ENCODE measurements around the gene FARP2. TPM values are rescaled to one million over a fixed set of nuclear protein-coding genes. Genes with fewer than 3 reads are reported as not detected.

The FARP2 gene
- total RNA-seq, 1 experiment from 2014 or later, result 49.3 TPM

GRCh38 chr2:241516520-241516965, 160.5 kb downstream of the FARP2 start:
- TF ChIP-seq TCF7L2 (IDR thresholded peaks at IDR 0.05; ENCODE audit: borderline replicate concordance, extremely low read depth, insufficient read depth, insufficient read length) (no peak), SP1 (IDR thresholded peaks at IDR 0.05; ENCODE audit: low read depth) (no peak), ZBTB33 (IDR thresholded peaks at IDR 0.05; ENCODE audit: extremely low read depth, insufficient replicate concordance, low read length) (no peak), SRF (IDR thresholded peaks at IDR 0.05; ENCODE audit: low read depth) (no peak), MAX (IDR thresholded peaks at IDR 0.05) (no peak), YY1 (IDR thresholded peaks at IDR 0.05; ENCODE audit: extremely low read depth, insufficient replicate concordance, low read depth, low read length) (no peak)
- ChIA-PET CTCF (no interaction called here), POLR2A (interaction anchor here (1.2 kb wide), 1 partner anchor 38 kb away, joined by 3 read pairs; no protein-coding TSS in a partner anchor), RAD21 (ENCODE audit: low non-redundant PET in 1 of 2, low total read pairs in 2 of 2, uncharacterized antibody in 2 of 2, unreplicated experiment in 2 of 2) (no interaction called here)
- Histone ChIP-seq H3K27me3 (ENCODE audit: insufficient read depth, low read length) (no peaks in the 10 kb centered on the region), H2AFZ (ENCODE audit: low read depth, low read length, poor library complexity, severe bottlenecking) (no peak overlapping the region), H3K27ac (ENCODE audit: low read depth, low read length) (no peak overlapping the region), H3K9me2 (ENCODE audit: insufficient read depth) (no peaks in the 10 kb centered on the region), H3K4me2 (ENCODE audit: low read length) (no peak overlapping the region), H3K4me3 (replicated peaks in 1 of 2; ENCODE audit: low read depth in 1 of 2, low read length in 2 of 2) (no peak overlapping the region), H3K4me1 (ENCODE audit: control insufficient read depth in 1 of 2, insufficient read depth in 2 of 2, low read length in 2 of 2) (no peaks in the 10 kb centered on the region), H3K9me3 (ENCODE audit: control insufficient read depth in 1 of 2, insufficient read depth in 1 of 2, low read depth in 1 of 2, low read length in 2 of 2) (peaks cover 0 to 6% of the 10 kb centered on the region in 2 experiments; a peak in 1 of 4 replicates), H4K20me1 (ENCODE audit: insufficient read depth) (no peaks in the 10 kb centered on the region), H3K9ac (ENCODE audit: low read length) (no peak overlapping the region), H3K79me2 (ENCODE audit: insufficient read depth, low read length) (no peaks in the 10 kb centered on the region), H3K36me3 (ENCODE audit: control insufficient read depth in 1 of 2, insufficient read depth in 2 of 2, low read length in 2 of 2) (no peaks in the 10 kb centered on the region)
- intact Hi-C loops (cut with micrococcal nuclease), result no loop called here
- DNase-seq (ENCODE audit: low read depth, low spot score) (no peak), ATAC-seq (no peak)
- BruUV-seq (replicated peaks), result no TSS peak

GRCh38 chr2:241517297-241517696, 161.2 kb downstream of the FARP2 start:
- no peaks in the 10 kb centered on the region for H3K79me2 ChIP-seq (ENCODE audit: insufficient read depth, low read length)
- no peak overlapping the region for H2AFZ ChIP-seq (ENCODE audit: low read depth, low read length, poor library complexity, severe bottlenecking)
- H3K4me3 ChIP-seq (replicated peaks in 1 of 2; ENCODE audit: low read depth in 1 of 2, low read length in 2 of 2), result no peak overlapping the region
- H3K9me2 ChIP-seq (ENCODE audit: insufficient read depth), result no peaks in the 10 kb centered on the region
- no peak overlapping the region for H3K4me2 ChIP-seq (ENCODE audit: low read length)
- H3K27ac ChIP-seq (ENCODE audit: low read depth, low read length), result no peak overlapping the region
- no peaks in the 10 kb centered on the region for H3K36me3 ChIP-seq (ENCODE audit: control insufficient read depth in 1 of 2, insufficient read depth in 2 of 2, low read length in 2 of 2)
- no peak overlapping the region for H3K9ac ChIP-seq (ENCODE audit: low read length)
- CTCF ChIA-PET, result no interaction called here
- H3K9me3 ChIP-seq (ENCODE audit: control insufficient read depth in 1 of 2, insufficient read depth in 1 of 2, low read depth in 1 of 2, low read length in 2 of 2), result peaks cover 0 to 6% of the 10 kb centered on the region in 2 experiments; a peak in 1 of 4 replicates
- intact Hi-C loops (cut with micrococcal nuclease), result no loop called here
- BruUV-seq (replicated peaks), result no TSS peak
- no peaks in the 10 kb centered on the region for H4K20me1 ChIP-seq (ENCODE audit: insufficient read depth)
- ATAC-seq (no peak), DNase-seq (ENCODE audit: low read depth, low spot score) (no peak)
- no peaks in the 10 kb centered on the region for H3K4me1 ChIP-seq (ENCODE audit: control insufficient read depth in 1 of 2, insufficient read depth in 2 of 2, low read length in 2 of 2)
- RAD21 ChIA-PET (ENCODE audit: low non-redundant PET in 1 of 2, low total read pairs in 2 of 2, uncharacterized antibody in 2 of 2, unreplicated experiment in 2 of 2), result no interaction called here
- POLR2A ChIA-PET, result no interaction called here
- TF ChIP-seq CBX3 (IDR thresholded peaks at IDR 0.05; ENCODE audit: low read depth), result no peak
- H3K27me3 ChIP-seq (ENCODE audit: insufficient read depth, low read length), result no peaks in the 10 kb centered on the region

Measured in HCT116 (cell line).